NOMO-1 treated with dmso at 0.1 percent for 144 hours (cell line): ENCODE measurements around the gene LENG1.

Source experiments
- DNase-seq: peaks from one replicate; lab custom pipeline; 2025; ENCODE audit not compliant: unreplicated experiment; lab: John Stamatoyannopoulos, UW

The LENG1 gene

DNA sequence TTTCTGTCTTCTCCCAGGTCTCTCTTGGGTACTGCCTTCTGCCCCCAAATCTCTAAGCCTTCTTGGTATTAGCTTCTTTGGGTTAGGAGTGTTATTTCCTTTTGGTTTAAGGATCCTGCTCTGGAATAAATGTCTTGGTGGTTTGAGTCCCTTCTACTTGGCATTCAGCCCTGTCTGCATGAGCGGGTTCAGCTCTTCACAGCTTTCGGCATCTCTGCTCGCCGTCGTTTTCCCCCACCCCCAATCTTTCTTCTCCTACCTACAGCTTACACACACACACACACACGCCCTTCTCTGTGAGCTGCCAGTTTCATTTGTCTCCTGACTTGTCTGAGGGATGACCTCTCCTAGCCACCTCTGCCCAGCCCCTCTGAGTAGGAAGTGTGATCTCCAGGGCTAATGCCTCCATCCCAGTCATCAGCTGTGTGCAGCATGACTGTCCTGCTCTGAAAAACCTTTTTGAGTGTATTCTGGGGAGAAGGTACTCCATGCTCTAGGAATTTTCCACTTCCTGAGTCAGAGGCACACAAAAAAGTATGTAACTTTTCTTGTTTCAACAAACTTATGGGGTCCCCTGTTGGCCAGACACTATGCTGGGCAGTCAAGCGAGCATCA lies 17.2 kb downstream of the LENG1 start:
- DNase-seq: no peak

DNA sequence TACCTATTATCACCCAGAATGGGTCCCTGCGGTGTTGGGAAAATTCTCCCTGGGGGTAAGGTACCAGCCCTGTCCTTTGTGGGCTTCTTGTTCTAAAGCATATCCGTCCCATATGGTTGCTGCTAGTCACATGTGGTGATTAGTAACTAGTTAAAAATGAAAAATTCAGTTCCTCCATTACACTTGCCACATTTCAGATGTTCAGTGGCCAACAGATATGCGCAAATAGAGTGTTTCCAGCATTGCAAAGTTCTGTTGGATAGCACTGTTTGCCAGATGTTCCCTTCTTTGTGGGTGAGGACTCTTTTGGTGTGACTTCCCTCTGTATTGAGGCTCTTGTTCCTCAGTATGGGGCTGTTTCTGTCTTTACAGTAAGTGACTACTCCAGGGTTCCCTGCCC lies 18.2 kb downstream of the LENG1 start:
- DNase-seq: no peak

DNA sequence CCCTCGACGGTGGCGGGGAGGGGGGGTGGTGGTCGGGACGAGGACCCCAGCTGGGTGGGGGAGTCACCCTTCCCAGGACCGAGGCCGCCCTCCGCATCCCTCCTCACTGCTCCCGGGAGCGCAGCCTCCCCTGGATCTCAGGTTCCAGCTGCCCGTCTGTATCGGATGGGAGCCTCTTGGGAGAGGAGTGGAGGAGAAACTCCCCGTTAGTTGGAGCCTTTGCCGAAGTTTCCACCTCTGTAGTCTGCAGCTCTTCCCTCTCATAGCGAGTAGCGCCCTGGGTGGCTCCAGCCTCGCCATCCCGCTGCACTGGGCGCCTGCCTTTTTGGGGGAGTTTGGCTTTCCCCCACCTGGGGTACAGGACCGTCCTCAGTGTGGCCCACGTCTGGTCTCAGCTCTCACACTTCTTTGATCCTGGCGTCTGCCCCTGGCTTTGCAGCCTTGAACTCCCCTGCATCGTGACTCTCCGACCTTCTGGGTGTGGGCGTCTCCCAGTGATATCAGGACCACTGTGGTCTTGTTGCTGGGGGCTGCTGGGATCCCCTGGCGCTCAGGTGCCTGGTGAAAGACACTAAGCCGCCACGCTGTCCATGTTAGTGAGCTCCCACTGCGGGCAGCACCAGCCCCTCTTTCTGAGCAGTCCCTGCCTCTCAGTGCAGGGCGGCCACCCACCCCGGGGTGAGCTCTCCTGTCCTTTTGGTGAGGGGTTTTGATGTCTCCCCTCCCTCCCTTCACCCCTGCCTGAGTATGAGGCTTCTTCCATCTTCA lies 20.8 kb downstream of the LENG1 start:
- no peak for DNase-seq

DNA sequence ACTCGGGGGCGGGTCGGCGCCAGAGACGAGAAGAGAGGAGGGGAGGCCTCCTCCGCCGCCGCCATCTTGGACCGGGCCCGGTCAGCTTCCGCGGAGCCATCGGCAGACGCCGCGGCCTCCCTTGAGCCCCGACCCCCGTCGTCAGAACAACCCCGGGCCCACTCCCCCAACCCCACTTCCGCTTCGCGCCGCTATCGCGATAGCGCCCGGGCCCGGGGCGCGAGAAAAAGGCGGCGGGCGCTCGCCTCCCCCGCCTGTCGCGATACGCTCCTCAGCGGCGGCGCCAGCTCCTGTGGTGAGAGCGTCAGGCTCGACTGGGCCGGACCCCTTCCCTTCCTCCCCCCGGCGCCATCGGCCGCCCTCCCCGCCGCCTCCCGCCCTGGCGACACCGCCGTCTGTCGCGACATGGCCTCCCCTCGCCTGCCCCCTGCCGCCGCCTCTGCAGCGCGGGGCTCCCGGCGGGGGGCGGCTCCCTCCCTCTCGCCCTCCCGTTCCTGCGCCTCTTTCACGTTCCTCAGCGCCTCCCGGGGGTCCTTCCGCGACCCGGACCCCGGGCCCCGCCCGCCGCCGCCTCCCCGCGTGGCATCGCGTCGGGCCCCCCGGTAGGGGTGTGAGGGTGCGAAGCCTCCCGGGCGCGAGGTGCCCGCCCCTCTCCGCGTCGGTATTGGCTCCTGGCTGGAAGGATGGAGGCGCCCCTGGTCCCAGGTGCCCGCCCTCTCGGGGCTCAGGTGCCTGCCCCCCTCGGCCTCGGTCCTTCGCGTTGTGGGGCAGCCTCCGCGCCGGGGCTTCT lies 21.6 kb downstream of the LENG1 start, which contains the start of gene CNOT3:
Gene CNOT3 (plus strand): TSS at position 64 of the 790 bp plus-strand sequence. CDS start 5,217 bp downstream, outside the sequence.
- DNase-seq: no peak

DNA sequence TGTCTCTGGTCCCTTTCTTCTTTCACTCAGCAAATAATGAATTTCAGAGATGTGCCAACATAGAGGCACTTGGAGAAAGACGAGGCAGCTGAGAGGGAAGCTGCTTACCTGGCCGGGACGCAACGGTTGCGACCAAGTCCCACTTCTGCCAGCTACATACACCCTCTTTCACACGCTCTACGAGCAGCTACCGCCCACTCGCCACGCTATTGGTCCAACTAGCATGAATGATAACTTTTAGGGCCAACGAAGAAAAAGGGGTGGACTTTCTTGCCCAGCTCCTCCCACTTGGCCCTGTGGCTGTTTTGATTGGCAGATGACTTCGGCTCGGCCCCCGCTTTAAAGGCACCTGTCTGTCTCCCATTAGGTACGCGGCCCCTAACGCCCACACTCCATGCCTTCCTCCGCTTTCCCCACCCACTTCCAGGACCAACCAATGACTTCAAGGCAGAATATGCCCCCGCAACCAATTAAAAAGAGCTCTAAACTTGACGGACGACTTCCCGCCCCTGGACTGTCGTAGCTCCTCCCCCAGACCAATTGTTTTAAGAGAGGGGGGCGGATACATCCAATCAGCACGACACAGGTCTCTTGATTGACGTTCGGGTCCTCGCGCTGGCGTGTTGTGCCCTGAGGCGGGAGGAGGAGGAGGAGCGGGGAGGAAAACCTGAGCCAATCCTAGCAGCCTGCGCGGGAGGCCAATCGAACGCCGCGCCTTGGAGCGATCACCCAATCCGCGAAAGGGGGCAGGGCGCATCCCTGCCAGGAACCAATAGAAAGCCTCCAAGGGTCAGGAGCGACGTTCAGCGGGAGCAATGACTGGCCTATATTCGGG lies 22.4 kb downstream of the LENG1 start:
- DNase-seq: peak; percentile 100

DNA sequence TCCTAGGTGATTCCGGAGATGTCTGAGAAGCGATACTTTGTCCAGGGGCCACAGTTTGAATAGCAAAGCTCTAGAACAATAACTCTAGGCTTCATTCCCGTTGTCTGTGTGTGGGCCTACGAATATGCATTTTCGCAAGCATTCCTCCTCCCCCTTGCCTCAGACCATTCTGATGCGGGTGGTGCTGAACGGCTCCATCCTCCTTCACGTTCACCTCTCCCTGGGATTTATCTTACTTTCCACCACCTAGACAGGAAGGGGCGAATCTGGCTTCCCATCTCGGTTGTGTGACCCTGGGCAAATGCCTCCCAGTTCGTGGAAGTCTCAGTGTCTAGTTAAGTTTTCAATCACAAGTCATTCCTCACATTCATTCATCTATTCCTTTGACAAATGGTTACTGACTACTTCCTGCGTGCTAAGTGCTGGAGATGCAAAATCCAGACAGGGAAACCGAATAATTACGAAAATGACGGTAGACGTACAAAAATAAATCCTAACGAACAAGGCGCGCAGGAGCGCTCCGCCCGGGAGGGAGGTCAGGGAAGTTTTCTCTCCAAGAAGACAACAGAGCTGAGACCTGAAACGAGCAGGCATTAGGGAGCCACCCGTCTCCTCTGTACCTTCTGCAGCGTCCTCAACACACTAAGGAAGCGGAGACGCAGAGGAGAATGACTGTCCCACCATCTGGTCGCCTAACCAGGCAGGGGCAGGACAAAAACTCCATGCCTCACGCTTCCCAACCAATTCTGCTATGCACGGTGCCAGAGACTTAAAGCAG lies 23.2 kb downstream of the LENG1 start:
- no peak for DNase-seq

DNA sequence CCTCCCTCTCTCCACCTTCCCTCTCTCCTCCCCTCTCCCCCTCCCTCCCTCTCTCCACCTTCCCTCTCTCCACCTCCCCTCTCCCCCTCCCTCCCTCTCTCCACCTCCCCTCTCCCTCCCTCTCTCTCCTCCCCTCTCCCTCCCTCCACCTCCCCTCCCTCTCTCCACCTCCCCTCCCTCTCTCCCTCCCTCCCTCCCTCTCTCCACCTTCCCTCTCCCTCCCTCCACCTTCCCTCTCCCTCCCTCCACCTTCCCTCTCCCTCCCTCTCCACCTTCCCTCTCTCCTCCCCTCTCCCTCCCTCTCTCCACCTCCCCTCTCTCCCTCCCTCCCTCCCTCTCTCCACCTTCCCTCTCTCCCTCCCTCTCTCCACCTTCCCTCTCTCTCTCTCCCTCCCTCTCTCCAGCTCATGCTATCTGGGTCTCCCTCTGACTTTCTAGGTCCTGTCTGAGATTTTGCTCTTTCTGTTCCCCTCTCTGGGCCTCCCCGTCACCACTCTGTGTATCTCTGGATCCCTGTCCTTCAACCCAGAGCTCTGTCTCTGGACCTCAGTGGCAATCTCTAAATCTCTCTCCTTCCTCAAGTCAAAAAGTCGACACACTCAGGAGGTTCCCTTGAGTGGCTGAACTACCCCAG lies 25.4 kb downstream of the LENG1 start:
- DNase-seq: no peak

DNA sequence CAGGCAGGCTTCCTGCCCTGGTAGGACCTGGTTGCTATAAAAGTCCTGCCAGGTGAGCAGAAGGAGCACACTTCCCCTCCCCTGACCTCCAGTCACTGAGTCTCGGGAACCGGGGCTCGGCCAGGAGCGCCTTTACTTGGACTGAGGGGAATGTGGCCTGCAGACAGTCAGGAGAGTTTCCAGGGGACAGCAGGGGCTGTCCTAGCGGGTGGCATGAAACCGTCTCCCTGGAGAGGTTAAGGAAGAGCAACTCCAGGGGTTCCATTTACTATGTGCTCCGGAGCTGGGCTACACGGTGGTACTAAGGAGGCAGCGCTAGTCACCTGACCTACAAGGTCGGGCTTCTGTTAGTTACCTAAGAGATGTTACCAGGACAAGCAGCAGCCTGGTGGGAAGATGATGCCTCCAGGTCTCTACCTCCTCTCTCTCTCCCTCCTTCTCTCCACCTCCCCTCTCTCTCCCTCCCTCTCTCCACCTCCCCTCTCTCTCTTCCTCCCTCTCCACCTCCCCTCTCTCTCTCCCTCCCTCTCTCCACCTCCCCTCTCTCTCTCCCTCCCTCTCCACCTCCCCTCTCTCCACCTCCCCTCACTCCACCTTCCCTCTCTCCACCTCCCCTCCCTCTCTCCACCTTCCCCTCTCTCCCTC lies 26.1 kb downstream of the LENG1 start:
- peak; percentile 36 for DNase-seq

DNA sequence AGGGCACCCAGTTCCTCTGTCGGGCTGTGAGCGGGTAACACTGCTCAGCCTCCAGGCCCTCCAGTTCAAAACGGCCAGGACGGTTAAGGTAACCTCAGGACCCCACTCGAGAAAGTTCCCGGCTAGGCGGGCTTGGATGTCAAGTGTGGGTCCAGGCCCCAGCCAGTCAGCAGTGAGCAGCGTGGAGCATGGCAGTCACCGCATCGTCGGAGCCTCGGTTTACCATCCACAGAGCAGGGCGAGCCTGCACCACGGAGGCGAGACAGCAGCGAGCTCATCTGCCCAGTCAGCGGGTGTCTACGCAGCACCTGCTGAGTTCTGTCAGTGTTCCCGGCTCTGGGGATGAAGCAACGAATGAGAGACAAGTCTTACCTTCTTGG lies 29.9 kb downstream of the LENG1 start:
- no peak for DNase-seq

DNA sequence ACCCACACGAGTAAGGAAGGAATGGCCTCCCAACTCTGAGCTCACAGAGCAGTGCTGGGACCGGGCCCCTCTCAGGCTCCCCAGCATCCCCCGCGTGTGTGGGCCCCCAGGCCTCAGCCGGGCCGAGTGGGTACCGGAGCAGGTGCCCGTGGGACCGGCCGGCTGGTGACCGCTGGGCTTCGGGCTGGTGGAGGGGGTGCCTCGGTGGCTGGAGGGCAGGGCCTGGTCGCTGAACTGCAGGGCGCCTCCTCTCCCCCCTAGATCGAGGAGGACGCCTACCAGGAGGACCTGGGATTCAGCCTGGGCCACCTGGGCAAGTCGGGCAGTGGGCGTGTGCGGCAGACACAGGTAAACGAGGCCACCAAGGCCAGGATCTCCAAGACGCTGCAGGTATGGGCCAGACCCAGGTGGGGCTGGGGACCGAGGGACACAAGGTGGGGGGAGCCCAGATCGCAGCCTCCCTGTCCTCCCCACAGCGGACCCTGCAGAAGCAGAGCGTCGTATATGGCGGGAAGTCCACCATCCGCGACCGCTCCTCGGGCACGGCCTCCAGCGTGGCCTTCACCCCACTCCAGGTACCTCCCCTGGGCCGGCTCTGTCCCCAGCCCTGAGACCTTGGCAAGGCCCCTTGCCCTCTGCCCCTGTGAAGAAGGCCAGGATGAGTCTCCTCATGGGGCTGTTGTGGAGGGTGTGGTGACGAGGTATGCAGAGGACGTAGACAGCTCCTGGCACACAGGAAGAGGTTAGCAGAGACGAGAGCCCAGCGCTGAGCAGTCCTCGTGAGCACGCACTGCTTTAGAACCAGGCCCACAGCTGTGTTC lies 30.5 kb downstream of the LENG1 start:
- DNase-seq: no peak

DNA sequence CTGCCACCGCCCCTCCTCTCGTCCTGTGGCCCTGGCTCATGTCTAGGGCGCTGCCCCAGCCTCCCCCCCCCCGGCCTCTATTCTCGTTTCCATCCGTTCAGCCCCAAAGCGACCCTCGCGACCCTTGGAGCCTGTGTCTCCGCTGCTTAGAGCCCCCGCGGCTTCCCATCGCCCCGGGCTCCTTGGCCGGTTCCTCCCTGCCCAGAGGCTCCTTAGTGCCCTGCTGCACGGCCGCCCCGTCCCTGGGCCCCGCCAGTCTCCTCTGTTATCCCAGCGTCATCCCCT lies 31.1 kb downstream of the LENG1 start:
- DNase-seq: no peak

DNA sequence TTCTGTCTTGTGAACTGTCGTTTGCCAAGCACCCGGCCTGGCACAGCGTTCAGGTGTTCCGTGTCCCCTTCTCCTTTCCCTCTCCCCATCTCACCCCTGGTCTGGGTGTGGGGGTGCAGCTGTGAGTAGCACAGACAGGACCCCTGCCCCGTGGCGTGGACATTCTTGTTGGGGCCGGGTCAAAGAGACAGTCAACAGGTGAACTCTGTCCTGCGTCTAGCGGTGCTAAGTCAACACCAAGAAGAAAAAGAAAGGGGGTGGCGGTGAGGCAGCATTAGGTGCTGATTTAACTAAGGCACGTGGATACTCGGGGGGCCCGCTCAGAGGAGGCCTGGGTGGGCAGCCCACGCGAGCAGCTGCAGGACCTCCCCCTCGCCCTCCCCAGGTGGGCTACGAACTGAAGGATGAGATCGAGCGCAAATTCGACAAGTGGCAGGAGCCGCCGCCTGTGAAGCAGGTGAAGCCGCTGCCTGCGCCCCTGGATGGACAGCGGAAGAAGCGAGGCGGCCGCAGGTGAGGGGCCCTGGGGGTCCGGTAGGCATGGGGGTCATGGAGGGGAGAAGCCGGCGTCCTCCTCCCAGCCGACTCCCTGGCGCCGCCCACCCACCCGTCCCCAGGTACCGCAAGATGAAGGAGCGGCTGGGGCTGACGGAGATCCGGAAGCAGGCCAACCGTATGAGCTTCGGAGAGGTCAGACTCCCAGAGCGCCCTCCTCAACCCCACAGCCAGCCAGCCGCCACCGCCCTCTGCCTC lies 31.7 kb downstream of the LENG1 start:
- DNase-seq: no peak

DNA sequence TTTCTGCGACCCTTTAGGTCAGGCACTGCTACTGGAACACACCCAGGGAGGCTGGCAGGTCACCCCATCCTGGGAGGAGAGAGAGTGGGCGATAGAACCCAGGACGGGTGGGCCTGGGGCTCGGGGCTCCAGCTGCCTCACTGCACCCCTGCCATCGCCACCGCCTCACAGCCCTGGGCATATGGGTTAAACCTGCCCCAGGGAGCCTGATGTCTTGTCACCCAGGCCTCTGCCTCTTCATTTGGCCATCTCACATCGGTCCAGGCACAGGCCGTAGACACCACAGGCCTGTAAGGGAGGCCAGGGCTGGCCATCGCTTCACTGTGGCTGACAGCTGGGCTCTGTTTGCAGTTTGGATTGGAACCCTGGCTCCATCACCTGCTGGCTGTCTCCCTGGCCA lies 33.8 kb downstream of the LENG1 start:
- DNase-seq: no peak

DNA sequence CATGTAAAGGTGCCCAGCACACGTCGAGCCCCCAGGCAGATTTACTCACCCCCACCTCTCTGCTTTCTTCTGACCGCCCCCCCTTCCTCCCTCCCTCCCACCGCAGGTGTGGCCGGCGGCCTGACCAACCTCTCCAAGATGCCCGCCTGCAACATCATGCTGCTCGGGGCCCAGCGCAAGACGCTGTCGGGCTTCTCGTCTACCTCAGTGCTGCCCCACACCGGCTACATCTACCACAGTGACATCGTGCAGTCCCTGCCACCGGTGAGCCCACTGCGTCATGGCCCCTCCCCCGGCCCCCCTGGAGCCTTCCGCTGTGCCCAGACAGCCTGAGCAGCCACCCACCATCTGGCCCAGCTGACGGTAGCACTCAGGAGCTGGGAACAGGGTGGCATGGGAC lies 35.1 kb downstream of the LENG1 start:
- no peak for DNase-seq

DNA sequence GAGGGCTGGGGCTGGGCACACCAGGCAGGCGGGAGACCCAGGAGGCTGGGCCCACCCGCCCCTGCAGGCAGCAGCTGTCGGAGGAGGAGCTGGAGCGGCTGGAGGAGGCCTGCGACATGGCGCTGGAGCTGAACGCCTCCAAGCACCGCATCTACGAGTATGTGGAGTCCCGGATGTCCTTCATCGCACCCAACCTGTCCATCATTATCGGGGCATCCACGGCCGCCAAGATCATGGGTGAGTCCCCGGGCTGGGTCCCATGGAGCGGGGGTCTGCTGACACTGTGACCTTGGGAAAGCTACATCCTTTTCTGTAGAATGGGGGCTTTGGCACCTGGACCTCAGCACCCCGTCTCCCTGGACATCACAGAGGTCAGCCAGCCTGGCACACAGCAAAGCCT lies 35.8 kb downstream of the LENG1 start:
- no peak for DNase-seq

DNA sequence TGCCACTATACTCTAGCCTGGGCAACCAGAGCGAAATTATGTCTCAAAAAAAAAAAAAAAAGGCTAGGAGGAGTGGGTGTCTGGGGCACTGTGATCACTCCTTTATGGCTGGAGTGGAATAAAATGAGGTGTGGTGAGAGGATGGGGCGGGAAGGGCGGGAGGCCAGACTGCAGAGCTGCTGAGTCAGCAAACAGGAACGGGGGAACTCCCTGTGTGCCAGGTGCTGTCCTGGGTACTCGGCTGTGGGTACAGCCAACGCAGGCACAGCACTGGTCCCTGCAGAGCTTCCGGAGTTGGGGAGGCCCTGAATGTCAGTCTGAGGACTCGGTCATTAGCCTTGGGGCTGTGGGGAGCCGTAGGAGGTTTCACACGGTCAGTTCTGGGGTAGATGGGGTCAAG lies 38.3 kb downstream of the LENG1 start:
- DNase-seq: no peak

DNA sequence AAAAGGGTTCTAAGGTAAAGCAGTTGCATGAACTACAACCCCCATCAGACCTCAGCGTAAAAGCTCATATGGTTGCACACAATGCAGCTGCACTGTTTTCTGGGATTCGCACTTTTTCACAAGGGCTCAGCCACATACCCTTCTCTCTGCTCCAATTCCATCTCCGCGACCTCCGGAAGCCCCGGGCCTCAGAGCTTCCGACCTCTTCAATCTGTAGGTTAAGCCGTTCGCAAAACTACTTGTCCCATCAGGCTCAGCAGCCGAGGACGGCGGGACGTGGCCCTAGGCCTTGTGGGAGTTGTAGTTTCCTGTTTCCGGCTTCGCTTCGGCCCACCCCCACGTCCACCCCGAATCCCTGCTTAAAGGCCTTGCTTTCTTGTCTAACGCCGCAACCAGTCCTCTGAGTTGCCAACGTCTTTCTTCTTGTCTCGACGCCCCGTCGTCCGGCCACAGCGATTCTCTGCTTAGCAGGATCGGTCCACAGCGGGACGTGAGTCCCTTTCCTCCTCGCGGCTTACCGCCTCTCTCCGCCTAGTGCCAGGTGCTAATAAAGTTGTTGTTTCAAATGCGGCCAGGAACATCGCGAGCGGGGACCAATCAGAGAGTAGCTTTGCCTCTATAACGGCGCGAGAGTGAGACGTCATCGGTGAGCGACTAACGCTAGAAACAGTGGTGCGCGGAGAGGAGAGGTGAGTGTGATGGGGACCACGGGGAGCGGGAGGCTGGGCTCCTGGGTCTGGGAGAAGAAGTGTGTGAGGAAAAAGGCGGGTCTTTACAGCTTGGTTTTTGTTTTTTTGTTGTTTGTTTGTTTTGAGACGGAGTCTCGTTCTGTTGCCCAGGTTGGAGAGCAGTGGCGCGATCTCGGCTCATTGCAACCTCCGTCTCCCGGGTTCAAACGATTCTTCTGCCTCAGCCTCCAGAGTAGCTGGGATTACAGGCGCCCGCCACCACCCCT lies 44.1 kb downstream of the LENG1 start, which contains the start of the genes PRPF31 and TFPT:
Gene PRPF31 (plus strand): TSS at position 646 of the 955 bp plus-strand sequence. CDS start 2,525 bp downstream, outside the sequence.
Gene TFPT (minus strand): TSS at position 549 of the 955 bp plus-strand sequence. CDS start 388 bp downstream, at position 161.
- peak; percentile 95 for DNase-seq
